ENCODE measurements around the gene ENKD1.
A peak's percentile ranks its signal among the peaks of the same experiment; 100 is the strongest.
"Not testable (repeated sequence)": the region's sequence is repeated elsewhere in the genome, so short reads cannot be mapped to it uniquely, and the experiment has no call there.

Gene ENKD1, protein sequence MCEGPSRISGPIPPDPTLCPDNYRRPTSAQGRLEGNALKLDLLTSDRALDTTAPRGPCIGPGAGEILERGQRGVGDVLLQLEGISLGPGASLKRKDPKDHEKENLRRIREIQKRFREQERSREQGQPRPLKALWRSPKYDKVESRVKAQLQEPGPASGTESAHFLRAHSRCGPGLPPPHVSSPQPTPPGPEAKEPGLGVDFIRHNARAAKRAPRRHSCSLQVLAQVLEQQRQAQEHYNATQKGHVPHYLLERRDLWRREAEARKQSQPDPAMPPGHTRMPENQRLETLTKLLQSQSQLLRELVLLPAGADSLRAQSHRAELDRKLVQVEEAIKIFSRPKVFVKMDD

DNA sequence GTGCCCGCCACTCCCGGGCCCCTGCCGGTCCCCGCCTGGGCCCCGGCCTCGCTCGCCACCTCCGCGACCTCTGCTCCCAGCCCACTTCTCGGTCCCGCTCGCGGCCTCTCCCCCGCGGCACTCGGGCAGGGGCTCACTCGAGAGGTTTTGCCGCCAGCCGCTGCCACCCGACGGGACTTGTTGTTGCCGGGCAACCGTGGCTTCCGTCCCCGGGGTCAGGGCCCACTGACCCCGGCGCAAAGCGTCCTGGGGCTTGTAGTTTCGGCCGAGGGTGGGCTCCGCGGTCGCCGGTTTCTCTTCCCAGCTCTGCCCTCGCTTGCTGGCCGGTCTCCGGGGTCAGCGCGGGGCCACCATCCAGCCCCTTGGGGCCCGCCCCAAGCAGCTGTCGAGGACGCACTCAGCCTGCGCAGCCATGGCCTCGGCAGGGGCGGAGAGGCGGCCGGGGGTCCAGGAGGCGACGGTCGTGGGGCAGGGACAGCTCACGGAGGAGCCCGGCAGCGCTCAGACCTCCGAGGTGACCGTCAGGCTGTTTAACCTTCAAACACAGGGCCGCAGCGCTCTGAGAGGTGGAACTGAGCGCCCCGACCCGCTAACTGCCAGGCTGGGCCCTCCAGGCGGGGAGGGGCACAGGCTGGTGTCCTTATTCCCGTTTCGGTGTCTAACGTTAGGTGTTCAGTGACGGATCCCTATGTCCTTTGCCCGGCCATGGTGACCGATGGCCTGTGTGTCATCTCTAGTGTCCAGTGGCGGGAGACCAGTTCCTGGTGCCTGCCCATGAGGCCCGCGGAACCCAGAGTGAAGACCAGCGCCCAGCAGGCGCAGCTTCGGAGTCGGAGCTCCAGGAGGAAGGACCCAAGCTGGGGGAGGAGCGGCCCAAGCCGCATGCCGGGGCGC, at the start of gene ENKD1, which contains the start of gene C16orf86:
ENKD1 (minus strand) TSS at position 192 of the 894 bp plus-strand sequence. CDS start 308 bp downstream, outside the sequence.
C16orf86 (plus strand) TSS at position 256 of the 894 bp plus-strand sequence; CDS start at position 413, 157 bp downstream.
- DNase-seq (ENCODE audit: low read depth), result peak; percentile 84

DNA sequence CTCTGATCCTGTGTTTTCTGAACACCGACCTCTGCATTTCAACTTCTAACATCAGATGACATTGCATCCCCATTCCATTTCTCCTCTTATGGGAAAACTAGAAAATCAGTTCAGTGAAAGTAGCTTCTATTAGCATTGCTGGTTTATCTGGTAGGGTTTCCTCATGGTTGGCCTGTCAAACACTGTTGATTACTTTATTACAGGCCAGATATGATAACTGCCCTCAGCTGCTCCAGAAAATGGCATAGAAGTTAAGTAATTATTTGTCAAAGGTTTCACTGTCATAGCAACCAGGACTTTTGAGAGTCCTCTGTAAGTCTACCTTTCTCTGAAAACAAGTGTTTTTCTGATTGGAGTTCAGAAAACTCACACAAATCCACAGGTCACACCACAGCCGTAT, 49.5 kb upstream of the ENKD1 start:
- no peak for DNase-seq (ENCODE audit: low read depth)

DNA sequence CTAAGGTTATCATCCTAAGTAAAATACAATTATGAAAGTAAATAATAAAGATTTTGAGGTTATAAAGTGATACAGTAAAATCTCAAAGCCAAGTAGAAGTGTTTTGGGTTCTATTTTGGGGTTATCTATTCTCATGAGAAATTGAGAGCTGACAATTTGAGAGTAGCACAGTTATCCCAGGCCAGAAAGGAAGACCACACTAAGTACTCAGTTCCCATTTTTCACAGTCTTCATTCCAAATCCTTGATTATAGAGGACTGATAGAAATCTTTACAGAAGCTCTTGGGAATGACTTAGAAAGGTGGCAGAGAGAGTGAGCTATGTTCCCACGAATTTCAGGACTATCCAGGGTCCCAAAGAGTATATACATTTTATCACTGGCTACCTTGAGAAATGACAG, 48.0 kb upstream of the ENKD1 start:
- no peak for DNase-seq (ENCODE audit: low read depth)

DNA sequence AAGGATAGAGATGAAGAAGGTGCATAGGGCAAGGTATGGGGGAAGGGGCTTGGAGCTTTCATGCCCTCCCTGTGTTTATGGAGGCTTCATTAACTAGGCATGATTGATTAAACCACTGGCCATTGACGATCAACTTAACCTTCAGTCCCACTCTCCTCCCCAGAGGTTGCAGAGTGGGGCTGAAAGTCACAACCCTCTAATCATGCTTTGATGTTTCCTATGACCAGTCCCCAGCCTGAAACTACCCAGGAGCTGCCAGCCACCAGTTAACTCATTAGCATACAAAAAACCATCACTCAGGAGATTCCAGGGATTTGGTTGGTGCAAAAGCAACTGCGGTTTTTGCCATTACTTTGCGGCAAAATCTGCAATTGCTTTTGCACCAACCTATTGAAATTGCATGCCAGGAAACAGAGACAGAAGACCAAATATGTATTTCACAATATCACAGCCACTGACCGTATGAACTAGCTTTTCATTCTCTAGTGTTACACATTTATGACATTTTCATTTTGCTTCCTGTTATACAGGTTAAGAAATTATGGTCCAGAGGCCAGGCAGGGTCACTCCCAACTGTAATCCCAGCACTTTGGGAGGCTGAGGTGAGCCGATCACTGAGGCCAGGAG, 47.2 kb upstream of the ENKD1 start:
- DNase-seq (ENCODE audit: low read depth), result no peak

DNA sequence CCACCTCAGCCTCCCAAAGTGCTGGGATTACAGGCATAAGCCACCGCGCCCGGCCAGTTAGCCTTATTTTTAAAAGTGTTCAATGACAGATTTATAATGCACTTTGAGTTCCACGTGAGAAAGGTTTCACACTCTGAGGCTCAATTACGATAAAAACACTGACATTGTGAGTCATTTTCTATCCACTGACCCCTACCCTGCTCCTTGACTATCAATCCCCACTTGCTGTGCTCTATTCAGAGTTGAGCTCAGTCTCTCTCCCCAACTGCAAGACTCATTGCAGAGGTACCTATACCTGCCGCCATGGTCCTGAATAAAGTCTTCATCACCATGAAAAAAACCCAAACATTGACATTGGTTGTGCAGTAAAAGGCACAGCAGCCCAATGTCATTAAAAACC, 44.1 kb upstream of the ENKD1 start:
- no peak for DNase-seq (ENCODE audit: low read depth)

DNA sequence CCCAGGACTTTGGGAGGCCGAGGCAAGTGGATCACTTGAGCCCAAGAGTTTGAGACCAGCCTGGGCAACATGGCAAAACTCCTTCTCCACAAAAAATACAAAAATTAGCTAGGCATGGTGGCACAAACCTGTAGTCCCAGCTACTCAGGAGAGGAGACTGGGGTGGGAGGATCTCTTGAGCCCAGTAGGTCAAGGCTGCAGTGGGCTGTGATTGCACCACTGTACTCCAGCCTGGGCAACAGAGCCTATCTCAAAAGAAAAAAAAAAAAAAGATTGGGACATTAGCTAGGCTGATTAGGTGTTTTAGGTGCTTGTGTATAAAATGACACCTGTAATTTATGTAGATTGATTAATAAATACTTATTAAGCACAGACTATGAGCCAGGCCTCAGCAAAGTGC, 42.5 kb upstream of the ENKD1 start:
- DNase-seq (ENCODE audit: low read depth), result no peak

DNA sequence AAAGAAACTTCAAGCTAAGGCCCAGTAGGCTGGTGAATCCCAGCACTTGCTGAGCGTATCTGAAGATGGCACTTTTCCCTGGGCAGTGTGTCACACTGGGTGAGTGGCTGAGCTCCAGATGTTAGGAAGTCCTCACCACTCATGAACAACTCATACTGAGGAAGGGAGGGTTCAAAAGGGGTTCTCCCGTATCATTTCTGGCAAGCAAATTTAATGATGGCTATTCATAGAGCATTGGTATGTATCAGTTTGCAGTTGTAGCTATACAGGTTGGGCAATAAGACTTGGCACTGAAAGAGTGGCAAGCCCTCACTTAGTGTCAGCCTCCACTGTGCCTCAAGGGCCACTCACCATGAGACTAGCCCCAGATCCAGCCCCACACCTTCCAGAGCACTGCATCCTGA, 41.8 kb upstream of the ENKD1 start:
- peak; percentile 32 for DNase-seq (ENCODE audit: low read depth)

DNA sequence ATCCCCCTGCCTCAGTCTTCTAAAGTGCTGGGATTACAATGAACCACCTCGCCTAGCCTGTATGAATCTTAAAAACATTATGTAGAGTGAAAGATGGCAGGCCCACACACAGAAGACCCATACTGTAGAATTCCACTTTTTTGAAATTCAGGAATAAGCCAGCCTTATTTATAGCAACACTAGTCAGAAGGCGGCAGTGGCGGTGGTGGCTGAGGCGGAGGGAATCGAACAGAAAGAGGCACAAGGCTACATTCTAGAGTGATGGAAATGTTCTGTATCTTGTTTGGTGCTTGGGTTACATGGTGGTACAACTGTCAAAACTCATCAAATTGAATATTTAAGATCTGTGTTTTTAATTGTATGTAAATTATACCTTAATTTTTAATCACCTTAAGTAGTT, 41.2 kb upstream of the ENKD1 start:
- no peak for DNase-seq (ENCODE audit: low read depth)

DNA sequence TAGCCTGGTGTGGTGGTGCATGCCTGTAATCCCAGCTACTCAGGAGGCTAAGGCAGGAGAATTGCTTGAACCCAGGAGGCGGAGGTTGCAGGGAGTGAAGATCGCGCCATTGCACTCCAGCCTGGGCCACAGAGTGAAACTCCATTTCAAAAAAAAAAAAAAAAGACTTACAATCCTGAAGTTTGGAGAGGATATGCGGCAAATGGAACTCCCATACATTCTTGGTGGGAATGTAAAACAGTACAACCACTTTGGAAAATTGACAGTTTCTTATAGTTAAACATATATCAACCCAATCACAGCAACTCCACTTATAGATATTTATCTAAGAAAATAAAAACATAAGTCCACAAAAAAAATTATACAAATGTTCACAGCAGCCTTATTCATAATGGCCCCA, 40.7 kb upstream of the ENKD1 start:
- DNase-seq (ENCODE audit: low read depth), result no peak

DNA sequence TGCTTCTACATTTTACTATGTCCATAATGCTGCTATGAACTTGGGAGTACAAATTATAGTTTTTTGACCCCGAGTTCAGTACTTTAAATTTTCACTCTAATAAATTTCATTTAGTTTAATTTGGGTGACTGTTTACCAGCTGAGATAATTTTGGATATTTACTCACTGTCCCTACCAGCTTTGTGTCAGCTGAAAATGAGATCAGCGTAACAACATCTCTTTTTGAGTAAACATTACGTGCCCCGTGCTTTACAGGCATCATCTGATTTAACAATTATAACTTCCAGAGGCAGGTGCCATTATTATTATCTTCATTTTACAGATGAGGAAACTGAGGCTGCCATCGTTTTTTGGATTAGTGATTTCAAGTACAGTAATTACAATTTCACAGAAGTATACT, 37.6 kb upstream of the ENKD1 start:
- no peak for DNase-seq (ENCODE audit: low read depth)

DNA sequence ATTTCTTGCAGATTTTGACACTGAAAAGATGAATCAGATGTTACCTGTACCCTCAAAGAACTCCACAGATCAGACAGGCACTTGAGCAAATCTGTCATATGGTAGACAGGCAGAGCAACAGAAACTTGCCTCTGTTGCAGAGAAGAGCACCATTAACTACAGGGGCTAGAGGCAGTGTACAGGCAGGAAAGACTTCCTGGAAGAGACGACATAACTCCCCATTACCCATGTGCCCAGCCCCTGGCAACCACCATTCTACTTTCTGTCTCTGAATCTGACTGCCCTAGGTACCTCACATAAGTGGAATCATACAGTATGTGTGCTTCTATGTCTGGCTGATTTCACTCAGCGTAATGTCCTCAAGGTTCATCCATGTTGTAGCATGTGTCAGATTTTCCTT, 37.1 kb upstream of the ENKD1 start:
- DNase-seq (ENCODE audit: low read depth), result no peak

DNA sequence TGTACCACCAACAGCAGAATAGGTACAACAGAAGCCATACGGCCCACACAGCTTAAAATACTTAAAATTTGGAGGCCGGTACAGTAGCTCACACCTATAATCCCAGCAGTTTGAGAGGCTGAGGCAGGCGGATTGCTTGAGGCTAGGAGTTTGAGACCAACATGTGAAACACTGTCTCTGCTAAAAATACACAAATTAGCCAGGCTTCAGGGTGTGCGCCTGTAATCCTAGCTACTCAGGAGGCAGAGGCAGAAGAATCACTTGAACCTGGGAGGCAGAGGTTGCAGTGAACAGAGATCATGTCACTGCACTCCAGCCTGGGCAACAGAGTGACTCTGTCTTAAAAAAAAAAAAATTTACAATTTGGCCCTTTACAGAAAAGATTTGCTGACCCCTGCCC, 35.6 kb upstream of the ENKD1 start:
- DNase-seq (ENCODE audit: low read depth), result no peak

DNA sequence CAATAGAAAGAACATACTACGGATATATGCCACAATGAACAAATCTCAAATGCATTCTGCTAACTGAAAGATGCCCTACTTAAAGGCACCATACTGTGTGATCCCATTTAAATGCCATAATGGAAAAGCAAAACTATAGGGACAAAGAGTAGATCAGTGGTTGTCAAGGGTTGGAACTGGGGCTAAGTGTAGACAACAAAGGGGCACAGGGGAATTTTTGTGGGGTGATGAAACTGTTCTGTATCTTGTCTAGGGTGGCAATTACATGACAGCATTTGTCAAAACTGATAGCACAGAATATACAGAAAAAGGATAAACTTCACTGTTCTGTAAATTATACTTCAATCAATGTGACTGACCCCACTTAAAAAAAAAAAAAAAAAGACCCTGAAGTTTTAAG, 34.9 kb upstream of the ENKD1 start:
- no peak for DNase-seq (ENCODE audit: low read depth)

DNA sequence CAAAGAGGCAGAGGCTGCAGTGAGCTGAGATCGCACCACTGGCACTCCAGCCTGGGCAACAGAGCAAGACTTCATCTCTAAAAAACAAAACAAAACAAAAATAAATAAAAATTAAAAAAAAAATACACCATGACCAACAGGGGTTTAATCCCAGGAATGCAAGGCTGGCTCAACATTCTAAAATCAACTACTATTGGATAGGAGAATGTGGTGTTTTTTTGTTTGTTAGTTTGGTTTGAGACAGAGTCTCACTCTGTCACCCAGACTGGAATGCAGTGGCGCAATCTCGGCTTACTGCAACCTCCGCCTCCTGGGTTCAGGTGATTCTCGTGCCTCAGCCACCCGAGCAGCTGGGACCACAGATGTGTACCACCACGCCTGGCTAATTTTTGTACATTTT, 32.7 kb upstream of the ENKD1 start:
- DNase-seq (ENCODE audit: low read depth), result no peak

DNA sequence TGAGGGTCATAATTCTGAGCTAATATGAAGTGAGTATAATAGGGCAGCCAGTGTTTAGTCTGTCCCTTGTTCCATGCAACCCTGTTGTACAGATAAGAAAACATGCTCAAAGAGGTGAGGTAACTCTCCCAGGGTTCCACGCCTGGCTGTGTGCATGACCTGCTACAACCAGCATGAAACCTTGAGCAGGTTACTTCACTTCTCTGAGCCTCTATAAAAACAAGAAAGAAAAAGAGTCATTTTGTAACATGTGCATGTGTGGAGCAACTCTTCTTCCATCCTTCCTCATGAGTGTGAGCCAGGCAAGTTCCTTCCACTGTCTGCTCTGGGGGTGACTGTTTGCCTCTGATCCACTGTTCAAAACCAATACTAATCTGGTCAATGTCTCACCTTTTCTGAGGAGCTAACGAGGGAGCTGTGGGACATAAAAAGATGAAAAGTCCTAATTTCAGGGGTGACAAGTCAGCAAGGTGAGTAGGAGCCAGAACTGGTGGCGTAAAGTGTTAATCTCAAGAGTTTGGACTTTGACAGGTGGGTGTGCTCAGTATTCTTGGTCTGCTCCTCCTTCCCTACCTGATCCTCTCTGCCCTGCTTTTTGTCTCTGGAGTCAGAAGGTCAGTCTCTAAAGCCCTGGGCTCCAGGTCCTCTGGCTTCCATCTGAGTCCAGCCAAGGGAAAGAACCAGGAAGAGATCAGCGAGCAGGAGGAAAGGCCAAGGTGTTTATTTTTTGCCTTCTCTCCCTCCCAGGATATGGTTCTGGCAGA, 31.1 kb upstream of the ENKD1 start:
- no peak for DNase-seq (ENCODE audit: low read depth)

DNA sequence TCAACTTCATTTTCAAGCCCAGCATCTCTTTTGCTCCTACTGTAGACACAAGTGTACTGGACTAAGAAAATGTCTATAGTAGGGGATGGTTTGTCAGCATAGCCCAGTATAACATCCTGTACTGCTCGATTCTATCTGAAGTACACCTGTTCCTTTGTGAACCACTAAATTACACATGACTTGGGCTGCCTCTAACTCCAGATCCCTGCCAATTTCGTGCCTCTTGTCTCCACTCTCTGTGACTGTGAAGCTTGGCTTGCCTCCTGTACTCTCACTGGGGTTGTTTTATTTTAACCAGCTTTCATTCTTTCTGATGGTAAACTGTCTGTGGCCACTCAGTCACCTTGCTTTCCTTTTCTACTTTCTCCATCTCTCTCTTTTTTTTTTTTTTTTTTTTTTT, 28.1 kb upstream of the ENKD1 start:
- DNase-seq (ENCODE audit: low read depth), result no peak

DNA sequence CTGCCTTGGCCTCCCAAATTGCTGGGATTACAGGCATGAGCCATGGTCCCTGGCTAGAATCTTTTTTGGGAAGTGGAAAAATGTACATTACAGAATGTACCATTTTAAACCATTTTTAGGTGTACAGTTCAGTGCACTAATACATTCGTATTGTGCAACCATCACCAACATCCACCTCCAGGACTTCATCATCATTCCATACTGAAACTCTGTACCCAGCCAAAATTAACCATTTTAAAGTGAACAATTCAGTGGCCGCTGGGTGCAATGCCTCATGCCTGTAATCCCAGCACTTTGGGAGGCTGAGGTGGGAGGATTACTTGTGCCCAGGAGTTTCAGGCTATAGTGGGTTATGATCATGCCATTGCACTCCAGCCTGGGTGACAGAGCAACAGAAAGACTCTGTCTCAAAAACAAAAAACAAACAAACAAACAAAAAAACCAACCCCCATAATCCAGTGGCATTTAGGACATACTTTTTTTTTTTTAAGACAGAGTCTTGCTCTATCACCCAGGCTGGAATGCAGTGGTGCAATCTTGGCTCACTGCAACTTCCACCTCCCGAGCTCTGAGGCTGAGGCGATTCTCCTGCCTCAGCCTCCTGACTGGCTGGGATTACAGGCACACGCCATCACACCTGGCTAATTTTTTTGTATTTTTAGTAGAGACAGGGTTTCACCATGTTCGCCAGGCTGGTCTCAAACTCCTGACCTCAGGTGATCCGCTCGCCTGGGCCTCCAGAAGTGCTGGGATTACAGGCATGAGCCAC, 27.2 kb upstream of the ENKD1 start:
- DNase-seq (ENCODE audit: low read depth), result not testable (repeated sequence)

DNA sequence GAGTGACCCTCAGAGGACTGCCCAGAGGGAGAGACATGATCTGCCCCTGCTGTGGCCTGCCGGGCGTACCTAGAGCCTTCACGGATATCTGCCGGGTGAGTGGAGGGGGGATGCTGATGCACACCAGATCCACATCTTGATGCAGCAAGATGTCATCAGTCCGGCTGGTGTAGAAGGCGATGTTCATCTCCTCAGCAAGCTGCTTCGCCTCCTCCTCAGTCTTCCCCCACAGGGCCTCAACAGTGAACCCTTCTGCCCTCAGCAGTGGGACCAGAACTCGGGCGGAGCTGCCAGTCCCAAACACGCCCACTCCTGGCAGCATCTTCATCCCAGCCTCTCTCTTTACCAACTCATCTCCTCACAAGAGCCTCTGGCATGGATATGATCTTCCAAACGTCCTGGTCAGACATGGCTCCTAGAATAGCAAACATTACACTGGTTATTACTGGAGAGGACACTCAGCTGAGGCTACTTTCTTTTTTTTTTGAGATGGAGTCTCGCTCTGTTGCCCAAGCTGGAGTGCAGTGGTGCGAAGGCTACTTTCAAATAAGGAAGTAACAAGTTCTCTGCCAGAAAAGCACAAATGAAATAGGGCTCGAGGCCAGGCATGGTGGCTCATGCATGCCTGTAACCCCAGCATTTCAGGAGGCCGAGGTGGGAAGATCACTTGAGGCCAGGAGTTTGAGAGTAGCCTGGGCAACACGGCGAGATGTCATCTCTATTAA, 19.0 kb upstream of the ENKD1 start:
- DNase-seq (ENCODE audit: low read depth), result no peak

DNA sequence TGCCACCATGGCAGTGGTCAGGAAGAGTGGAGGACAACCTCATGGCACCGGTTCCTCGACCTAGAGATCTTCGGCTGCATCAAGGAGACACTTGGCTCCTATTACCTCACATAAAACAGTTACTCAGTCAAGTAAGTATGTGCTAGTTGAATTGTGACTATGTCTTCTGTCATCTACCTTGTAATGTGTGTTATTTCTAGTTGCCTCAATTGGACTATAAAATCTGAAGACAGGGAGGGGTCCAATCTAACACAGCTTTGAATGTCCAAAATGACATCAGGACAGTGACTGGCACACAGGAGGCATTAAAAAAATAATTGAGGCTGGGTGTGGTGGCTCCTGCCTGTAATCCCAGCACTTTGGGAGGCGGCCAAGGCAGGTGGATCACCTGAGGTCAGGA, 17.2 kb upstream of the ENKD1 start:
- peak; percentile 22 for DNase-seq (ENCODE audit: low read depth)
